Measurements from ENCODE around the gene HDGFL1.

HDGFL1 gene

DNA sequence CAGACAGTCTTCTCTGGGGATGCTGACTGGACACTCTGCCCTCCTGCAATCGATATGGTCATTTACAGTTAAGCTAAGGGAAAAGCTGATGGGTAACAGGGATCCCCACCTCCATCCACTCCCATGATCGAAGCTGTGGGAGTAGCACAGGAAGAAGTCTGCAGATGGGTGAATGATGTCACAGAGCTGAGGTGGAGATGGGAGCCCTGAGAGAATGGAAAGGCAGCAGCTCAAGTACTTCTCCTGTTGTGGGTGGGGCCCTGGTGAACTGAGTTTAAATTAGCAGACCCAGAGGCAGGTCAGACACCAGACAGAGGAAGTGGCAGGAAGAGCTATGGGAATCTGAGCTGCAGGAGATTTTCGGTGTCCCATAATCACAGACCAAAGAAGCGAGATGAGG is 29.0 kb downstream of the HDGFL1 start:
- no peak for DNase-seq (ENCODE audit: low read depth in 1 of 2, low spot score in 1 of 2)
- H3K27ac ChIP-seq (replicated peaks) = no peak overlapping the region
- TF ChIP-seq, protein P1, sequence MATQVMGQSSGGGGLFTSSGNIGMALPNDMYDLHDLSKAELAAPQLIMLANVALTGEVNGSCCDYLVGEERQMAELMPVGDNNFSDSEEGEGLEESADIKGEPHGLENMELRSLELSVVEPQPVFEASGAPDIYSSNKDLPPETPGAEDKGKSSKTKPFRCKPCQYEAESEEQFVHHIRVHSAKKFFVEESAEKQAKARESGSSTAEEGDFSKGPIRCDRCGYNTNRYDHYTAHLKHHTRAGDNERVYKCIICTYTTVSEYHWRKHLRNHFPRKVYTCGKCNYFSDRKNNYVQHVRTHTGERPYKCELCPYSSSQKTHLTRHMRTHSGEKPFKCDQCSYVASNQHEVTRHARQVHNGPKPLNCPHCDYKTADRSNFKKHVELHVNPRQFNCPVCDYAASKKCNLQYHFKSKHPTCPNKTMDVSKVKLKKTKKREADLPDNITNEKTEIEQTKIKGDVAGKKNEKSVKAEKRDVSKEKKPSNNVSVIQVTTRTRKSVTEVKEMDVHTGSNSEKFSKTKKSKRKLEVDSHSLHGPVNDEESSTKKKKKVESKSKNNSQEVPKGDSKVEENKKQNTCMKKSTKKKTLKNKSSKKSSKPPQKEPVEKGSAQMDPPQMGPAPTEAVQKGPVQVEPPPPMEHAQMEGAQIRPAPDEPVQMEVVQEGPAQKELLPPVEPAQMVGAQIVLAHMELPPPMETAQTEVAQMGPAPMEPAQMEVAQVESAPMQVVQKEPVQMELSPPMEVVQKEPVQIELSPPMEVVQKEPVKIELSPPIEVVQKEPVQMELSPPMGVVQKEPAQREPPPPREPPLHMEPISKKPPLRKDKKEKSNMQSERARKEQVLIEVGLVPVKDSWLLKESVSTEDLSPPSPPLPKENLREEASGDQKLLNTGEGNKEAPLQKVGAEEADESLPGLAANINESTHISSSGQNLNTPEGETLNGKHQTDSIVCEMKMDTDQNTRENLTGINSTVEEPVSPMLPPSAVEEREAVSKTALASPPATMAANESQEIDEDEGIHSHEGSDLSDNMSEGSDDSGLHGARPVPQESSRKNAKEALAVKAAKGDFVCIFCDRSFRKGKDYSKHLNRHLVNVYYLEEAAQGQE (IDR thresholded peaks at IDR 0.05; ENCODE audit: insufficient replicate concordance, low read depth) = no peak
- TF ChIP-seq POLR2AphosphoS5 (IDR thresholded peaks at IDR 0.05; ENCODE audit: low read depth) = no peak
- TF ChIP-seq, protein P2, sequence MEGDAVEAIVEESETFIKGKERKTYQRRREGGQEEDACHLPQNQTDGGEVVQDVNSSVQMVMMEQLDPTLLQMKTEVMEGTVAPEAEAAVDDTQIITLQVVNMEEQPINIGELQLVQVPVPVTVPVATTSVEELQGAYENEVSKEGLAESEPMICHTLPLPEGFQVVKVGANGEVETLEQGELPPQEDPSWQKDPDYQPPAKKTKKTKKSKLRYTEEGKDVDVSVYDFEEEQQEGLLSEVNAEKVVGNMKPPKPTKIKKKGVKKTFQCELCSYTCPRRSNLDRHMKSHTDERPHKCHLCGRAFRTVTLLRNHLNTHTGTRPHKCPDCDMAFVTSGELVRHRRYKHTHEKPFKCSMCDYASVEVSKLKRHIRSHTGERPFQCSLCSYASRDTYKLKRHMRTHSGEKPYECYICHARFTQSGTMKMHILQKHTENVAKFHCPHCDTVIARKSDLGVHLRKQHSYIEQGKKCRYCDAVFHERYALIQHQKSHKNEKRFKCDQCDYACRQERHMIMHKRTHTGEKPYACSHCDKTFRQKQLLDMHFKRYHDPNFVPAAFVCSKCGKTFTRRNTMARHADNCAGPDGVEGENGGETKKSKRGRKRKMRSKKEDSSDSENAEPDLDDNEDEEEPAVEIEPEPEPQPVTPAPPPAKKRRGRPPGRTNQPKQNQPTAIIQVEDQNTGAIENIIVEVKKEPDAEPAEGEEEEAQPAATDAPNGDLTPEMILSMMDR (IDR thresholded peaks at IDR 0.05; ENCODE audit: insufficient read depth, low read length) = no peak
- TF ChIP-seq GABPA (IDR thresholded peaks at IDR 0.05; ENCODE audit: low read depth) = no peak
- no peak for TF ChIP-seq SPI1 (IDR thresholded peaks at IDR 0.05; ENCODE audit: borderline replicate concordance, low read depth)

DNA sequence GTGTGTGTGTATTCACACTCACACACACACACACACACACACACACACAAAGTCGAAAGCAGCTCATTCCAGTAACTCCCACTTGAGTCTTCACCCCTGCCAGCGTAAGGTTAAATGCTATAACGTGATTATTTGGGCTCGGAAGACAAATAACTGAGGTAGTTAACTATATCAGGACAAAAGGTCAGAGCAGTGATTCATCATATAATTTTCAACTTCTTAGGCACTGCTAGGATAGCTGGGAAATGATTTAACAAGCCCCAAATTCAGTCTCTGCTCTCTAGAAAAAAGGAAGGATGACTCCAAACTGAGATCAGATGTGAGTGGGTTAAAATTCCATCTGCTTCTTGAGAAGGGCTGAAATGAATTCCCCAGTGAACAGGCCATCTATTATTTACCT is 30.7 kb downstream of the HDGFL1 start:
- Histone ChIP-seq H3K4me3 (replicated peaks; ENCODE audit: insufficient read depth, low read length) (no peak overlapping the region), H3K27ac (replicated peaks) (no peak overlapping the region), H3K27me3 (ENCODE audit: insufficient read depth, poor library complexity, severe bottlenecking) (no peaks in the 10 kb centered on the region)
- TF ChIP-seq GABPA (IDR thresholded peaks at IDR 0.05; ENCODE audit: low read depth) (no peak), POLR2AphosphoS5 (IDR thresholded peaks at IDR 0.05; ENCODE audit: low read depth) (no peak), SPI1 (IDR thresholded peaks at IDR 0.05; ENCODE audit: borderline replicate concordance, low read depth) (no peak)
- TF ChIP-seq, protein P1 (IDR thresholded peaks at IDR 0.05; ENCODE audit: insufficient replicate concordance, low read depth) = no peak
- TF ChIP-seq, protein P2 (IDR thresholded peaks at IDR 0.05; ENCODE audit: insufficient read depth, low read length) = no peak
- DNase-seq (ENCODE audit: low read depth in 1 of 2, low spot score in 1 of 2) = no peak

More for the DNA sequence above, 29.0 kb downstream of the HDGFL1 start:
- Histone ChIP-seq H3K27me3 (ENCODE audit: insufficient read depth, poor library complexity, severe bottlenecking) (no peaks in the 10 kb centered on the region), H3K4me3 (replicated peaks; ENCODE audit: insufficient read depth, low read length) (no peak overlapping the region)

DNA sequence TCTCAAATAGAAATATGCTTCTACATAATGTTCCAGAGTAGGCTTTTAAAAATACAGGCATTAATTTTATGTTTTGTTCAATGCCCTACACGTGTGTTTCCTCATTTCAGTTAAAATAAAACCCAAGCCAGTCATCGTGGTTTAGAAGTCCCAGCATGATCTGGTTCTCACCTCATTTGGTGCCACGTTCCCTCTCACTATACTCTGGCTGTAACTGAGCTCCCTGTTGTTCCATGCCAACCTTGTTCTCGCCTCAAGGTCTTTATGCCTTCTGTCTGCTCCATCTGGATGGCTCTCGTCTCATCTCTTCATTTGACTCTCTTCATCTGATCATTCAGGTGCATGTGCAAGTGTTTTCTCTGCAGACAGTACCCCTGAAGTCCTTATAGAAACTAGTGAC is 32.6 kb downstream of the HDGFL1 start:
- H3K27me3 ChIP-seq (ENCODE audit: insufficient read depth, poor library complexity, severe bottlenecking) = no peaks in the 10 kb centered on the region
- no peak for TF ChIP-seq POLR2AphosphoS5 (IDR thresholded peaks at IDR 0.05; ENCODE audit: low read depth)
- TF ChIP-seq, protein P2 (IDR thresholded peaks at IDR 0.05; ENCODE audit: insufficient read depth, low read length) = no peak
- no peak for TF ChIP-seq SPI1 (IDR thresholded peaks at IDR 0.05; ENCODE audit: borderline replicate concordance, low read depth)
- TF ChIP-seq GABPA (IDR thresholded peaks at IDR 0.05; ENCODE audit: low read depth) = no peak
- TF ChIP-seq, protein P1 (IDR thresholded peaks at IDR 0.05; ENCODE audit: insufficient replicate concordance, low read depth) = no peak
- no peak overlapping the region for H3K27ac ChIP-seq (replicated peaks)
- no peak overlapping the region for H3K4me3 ChIP-seq (replicated peaks; ENCODE audit: insufficient read depth, low read length)
- no peak for DNase-seq (ENCODE audit: low read depth in 1 of 2, low spot score in 1 of 2)
